T-helper 1 cell (primary cell): ENCODE data around the gene SLC25A28.

Experiments used
- DNase-seq, 5 donors: peaks; one replicate each; pipeline ENCODE4 v3.0.0-alpha.2; 2012 to 2020

The SLC25A28 gene

GRCh38 chr10:99583687-99584086 lies 36.6 kb downstream of the SLC25A28 start:
- DNase-seq, result no peak

- DNase-seq, result no peak
These were observed 37.9 kb downstream of the SLC25A28 start for GRCh38 chr10:99582255-99582770.

DNA sequence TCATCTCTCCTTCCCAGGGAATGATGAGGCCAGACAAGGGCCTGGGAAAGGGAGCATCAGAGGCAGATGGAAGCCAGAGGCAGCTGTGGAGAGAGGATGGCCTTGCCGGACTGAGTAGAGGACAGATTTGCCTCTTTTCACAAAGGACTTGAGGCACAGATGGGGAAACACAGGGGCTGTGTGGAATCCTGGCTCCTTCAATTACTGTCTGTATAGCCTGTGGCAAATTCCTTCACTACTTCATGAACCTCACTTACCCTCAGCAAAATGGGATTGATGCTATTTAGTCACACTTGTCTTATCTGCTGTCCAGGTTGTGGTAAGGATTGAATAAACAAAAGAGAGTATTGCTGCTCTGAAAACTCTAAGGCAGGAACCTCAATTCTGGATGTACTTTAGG lies 40.3 kb downstream of the SLC25A28 start:
- DNase-seq, result no peak

DNA sequence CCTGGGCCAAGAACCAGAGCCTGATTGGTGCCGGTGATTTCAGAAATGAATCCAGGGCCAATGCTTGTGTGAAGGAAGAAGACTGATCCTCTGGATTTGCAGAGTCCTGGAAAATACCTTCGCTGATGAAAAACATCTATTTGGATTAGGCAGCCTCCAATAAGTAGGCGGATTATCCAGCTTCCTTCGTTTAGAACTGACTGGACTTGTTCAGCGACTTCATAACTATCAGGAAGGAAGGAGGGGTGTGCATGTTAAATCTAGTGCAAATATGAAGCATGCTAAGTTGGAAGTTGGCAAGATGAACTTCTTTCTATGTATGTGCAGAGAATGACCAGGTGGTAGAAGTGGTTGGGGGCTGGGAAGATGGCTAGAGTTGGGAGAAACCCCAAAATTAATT lies 46.4 kb downstream of the SLC25A28 start:
- no peak for DNase-seq

DNA sequence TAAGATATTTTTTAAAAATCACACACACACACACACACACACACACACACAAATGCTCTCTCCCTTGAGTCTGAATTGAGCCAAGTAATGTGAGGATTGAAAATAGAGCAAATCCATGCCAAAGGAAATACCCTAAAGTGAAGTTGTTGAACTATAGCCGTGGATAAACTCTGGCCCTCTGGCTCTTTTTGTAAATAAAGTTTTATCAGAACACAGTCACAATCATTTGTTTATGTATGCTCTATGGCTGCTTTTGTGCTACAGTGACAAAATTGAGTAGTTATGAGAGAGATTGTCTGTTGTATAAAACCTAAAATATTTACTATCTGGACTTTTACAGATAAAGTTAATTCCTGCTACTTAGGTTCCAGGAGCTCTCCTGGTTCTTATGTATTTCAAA lies 48.4 kb downstream of the SLC25A28 start:
- DNase-seq, result no peak

DNA sequence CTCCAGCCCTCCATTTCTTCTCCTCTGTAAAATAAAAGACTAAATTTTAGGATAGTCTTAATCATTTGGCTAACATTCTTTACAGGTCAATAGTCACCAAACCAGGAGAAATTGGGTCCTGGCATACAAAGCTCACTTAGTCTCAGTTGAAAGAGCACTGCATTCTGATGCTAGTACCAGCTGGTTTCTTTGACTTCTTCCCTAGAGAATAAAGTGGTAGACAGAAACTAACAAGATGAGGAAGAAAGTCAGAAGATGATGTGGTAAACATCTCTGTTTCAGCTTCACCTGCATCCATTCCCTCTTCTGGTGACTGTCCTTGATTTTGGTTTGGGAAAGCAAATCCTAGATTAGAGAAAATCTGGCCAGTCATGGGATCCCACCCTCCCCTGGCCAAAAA lies 50.3 kb downstream of the SLC25A28 start:
- DNase-seq, result no peak

GRCh38 chr10:99569253-99569939 lies 50.8 kb downstream of the SLC25A28 start:
- no peak for DNase-seq

DNA sequence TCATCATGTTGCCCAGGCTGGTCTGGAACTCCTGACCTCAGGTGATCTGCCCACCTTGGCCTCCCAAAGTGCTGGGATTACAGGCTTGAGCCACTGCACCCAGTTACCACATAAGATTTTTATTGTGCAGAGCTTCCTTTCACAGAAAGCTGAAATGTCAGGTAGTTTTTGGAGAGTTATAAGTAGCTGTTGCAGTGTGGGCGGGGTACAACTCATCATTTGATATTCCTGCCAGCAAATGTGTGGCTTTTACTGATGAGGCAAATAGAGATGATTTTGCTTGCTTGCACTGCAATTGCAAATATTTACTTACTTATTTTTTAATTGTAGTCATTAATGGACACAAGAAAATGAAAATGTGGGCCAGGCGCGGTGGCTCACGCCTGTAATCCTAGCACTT lies 55.1 kb downstream of the SLC25A28 start:
- no peak for DNase-seq

- DNase-seq, result no peak
These were observed 55.9 kb downstream of the SLC25A28 start for GRCh38 chr10:99564361-99564760.

DNA sequence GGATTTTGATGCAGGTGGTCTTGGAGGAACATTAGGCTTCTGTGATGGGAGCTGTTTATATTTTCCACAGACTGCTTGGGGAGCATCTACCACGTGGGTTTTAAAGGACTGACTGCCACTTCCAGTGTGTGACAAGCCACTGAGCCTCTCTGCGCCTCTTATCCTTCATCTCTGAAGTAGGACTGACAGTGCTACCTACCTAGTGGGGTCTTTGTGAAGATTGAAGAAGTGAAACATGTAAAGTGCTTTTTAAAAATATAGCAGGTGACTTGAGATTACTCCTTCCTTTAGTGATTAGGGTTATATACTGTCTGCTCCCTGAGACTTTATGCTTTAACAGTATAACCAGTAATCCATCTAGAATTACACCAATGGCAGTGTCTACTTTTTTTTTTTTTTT lies 57.6 kb downstream of the SLC25A28 start:
- DNase-seq, result no peak
